ENCODE results near the gene PRSS33.

GRCh38 chr16:2786826-2787151 lies 571 bp downstream of the PRSS33 start:
- no peak for TF ChIP-seq CTCF (IDR thresholded peaks at IDR 0.05)
- TF ChIP-seq POLR2AphosphoS5 (IDR thresholded peaks at IDR 0.05), result no peak
